ENCODE data around the gene HPSE2. TPM values are rescaled to one million over a fixed set of nuclear protein-coding genes. Genes with fewer than 3 reads are reported as not detected.

Gene HPSE2
- total and polyA plus RNA-seq, 2 of the 13 experiments (the other 11 are each of a cell fraction or from before 2014, with no cell fraction given), result 0.01 TPM; not detected in 1

DNA sequence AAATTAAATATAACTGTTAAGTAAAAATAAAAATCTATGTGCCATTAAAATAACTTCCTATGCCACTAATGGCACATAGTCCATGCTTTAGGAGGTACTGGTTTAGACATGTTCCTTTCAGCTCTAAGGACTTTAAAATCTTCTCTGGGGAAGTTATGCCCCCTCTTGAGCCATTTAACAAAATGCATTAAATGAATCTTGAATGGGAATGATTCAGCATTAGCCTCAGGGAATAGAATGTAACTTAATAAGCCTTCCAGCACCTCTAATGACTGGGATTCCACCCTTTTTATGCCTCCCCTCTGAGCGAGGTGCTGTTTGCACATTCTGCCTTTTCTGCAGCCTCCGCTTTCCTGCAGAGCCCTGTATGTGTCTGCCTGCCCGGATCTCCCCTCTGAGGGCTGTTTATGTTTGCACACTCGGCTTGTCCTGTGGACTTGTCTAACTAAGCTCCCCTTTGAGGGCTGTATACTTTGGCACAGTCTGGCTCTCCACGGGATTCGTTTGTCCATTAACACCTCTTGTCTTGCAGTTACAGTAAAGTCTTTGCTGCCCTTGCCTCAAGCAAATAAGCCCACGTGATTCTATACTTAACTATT, 680.5 kb downstream of the HPSE2 start:
- intact Hi-C loops (cut with micrococcal nuclease; ENCODE audit: unreplicated experiment), result no loop called here
- 6% methylated on average over 7 of the region's 7 CpGs for WGBS (ENCODE audit: low lambda C conversion rate)
- H3K4me3 ChIP-seq (replicated peaks in 1 of 3; ENCODE audit: insufficient read depth in 1 of 3, low read depth in 2 of 3, low read length in 3 of 3), result no peak overlapping the region
- FAIRE-seq, result no peak
- no TSS peak for BruUV-seq (replicated peaks)
- no peaks in the 10 kb centered on the region for H3K79me2 ChIP-seq (ENCODE audit: insufficient read depth, low read length)
- peak; percentile 68 for ATAC-seq
- no peaks in the 10 kb centered on the region for H4K20me1 ChIP-seq (ENCODE audit: insufficient read depth, low read length)
- in situ Hi-C loops (cut with HindIII; ENCODE audit: extremely low pct_ligation_motif_present, low pct_unique_long_range_greater_than_20kb), result no loop called here
- H3K9me3 ChIP-seq (ENCODE audit: low read length), result no peaks in the 10 kb centered on the region
- no peak overlapping the region for H3K4me2 ChIP-seq (ENCODE audit: low read depth, low read length)
- H3K27ac ChIP-seq (ENCODE audit: extremely low read length, insufficient read depth, low read length), result no peak overlapping the region
- DNase-seq (ENCODE audit: low spot score), result no peak
- H2AFZ ChIP-seq (ENCODE audit: low read length), result no peak overlapping the region
- H3K36me3 ChIP-seq (replicated peaks in 1 of 2; ENCODE audit: control insufficient read depth in 1 of 2, insufficient read depth in 2 of 2, low read length in 2 of 2), result no peaks in the 10 kb centered on the region
- H3K4me1 ChIP-seq (ENCODE audit: insufficient read depth, low read length), result no peaks in the 10 kb centered on the region
- no peak overlapping the region for H3K9ac ChIP-seq (ENCODE audit: insufficient read depth, low read depth, low read length)
- ChIA-PET POLR2A (no interaction called here), CTCF (ENCODE audit: low intra/inter-chr PET ratio, low total read pairs) (no interaction called here)
- no peaks in the 10 kb centered on the region; a peak in 1 of 5 replicates for H3K27me3 ChIP-seq (ENCODE audit: control insufficient read depth in 1 of 2, insufficient read depth in 2 of 2, low read length in 2 of 2)
- TF ChIP-seq ZNF713 (CRISPR knock-in tag; IDR thresholded peaks at IDR 0.05) (no peak), HMGA1 (CRISPR knock-in tag; conservative IDR thresholded peaks at IDR 0.05) (no peak), ZNF569 (CRISPR knock-in tag; IDR thresholded peaks at IDR 0.05; ENCODE audit: borderline replicate concordance) (no peak), TGIF2 (CRISPR knock-in tag; IDR thresholded peaks at IDR 0.05) (no peak), ZNF530 (CRISPR knock-in tag; IDR thresholded peaks at IDR 0.05; ENCODE audit: low read depth) (no peak), AGO1 (IDR thresholded peaks at IDR 0.05; ENCODE audit: low read depth, low read length, poor library complexity, severe bottlenecking) (no peak), YY1 (IDR thresholded peaks at IDR 0.05; ENCODE audit: insufficient read depth, insufficient replicate concordance, low read depth, low read length) (no peak), SRSF4 (IDR thresholded peaks at IDR 0.05; ENCODE audit: low read depth, low read length, poor library complexity, severe bottlenecking) (no peak), ZNF510 (CRISPR knock-in tag; IDR thresholded peaks at IDR 0.05; ENCODE audit: low read depth) (no peak), ZNF572 (CRISPR knock-in tag; IDR thresholded peaks at IDR 0.05) (no peak), ZNF260 (CRISPR knock-in tag; IDR thresholded peaks at IDR 0.05; ENCODE audit: borderline replicate concordance, low read depth) (no peak)
- TF ChIP-seq, protein P1, sequence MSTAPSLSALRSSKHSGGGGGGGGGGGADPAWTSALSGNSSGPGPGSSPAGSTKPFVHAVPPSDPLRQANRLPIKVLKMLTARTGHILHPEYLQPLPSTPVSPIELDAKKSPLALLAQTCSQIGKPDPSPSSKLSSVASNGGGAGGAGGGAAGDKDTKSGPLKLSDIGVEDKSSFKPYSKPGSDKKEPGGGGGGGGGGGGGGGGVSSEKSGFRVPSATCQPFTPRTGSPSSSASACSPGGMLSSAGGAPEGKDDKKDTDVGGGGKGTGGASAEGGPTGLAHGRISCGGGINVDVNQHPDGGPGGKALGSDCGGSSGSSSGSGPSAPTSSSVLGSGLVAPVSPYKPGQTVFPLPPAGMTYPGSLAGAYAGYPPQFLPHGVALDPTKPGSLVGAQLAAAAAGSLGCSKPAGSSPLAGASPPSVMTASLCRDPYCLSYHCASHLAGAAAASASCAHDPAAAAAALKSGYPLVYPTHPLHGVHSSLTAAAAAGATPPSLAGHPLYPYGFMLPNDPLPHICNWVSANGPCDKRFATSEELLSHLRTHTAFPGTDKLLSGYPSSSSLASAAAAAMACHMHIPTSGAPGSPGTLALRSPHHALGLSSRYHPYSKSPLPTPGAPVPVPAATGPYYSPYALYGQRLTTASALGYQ (CRISPR knock-in tag; IDR thresholded peaks at IDR 0.05), result no peak
- TF ChIP-seq, protein P2, sequence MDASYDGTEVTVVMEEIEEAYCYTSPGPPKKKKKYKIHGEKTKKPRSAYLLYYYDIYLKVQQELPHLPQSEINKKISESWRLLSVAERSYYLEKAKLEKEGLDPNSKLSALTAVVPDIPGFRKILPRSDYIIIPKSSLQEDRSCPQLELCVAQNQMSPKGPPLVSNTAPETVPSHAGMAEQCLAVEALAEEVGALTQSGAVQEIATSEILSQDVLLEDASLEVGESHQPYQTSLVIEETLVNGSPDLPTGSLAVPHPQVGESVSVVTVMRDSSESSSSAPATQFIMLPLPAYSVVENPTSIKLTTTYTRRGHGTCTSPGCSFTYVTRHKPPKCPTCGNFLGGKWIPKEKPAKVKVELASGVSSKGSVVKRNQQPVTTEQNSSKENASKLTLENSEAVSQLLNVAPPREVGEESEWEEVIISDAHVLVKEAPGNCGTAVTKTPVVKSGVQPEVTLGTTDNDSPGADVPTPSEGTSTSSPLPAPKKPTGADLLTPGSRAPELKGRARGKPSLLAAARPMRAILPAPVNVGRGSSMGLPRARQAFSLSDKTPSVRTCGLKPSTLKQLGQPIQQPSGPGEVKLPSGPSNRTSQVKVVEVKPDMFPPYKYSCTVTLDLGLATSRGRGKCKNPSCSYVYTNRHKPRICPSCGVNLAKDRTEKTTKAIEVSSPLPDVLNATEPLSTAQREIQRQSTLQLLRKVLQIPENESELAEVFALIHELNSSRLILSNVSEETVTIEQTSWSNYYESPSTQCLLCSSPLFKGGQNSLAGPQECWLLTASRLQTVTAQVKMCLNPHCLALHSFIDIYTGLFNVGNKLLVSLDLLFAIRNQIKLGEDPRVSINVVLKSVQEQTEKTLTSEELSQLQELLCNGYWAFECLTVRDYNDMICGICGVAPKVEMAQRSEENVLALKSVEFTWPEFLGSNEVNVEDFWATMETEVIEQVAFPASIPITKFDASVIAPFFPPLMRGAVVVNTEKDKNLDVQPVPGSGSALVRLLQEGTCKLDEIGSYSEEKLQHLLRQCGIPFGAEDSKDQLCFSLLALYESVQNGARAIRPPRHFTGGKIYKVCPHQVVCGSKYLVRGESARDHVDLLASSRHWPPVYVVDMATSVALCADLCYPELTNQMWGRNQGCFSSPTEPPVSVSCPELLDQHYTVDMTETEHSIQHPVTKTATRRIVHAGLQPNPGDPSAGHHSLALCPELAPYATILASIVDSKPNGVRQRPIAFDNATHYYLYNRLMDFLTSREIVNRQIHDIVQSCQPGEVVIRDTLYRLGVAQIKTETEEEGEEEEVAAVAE (CRISPR knock-in tag; IDR thresholded peaks at IDR 0.05; ENCODE audit: borderline replicate concordance), result no peak
- TF ChIP-seq, protein P3, sequence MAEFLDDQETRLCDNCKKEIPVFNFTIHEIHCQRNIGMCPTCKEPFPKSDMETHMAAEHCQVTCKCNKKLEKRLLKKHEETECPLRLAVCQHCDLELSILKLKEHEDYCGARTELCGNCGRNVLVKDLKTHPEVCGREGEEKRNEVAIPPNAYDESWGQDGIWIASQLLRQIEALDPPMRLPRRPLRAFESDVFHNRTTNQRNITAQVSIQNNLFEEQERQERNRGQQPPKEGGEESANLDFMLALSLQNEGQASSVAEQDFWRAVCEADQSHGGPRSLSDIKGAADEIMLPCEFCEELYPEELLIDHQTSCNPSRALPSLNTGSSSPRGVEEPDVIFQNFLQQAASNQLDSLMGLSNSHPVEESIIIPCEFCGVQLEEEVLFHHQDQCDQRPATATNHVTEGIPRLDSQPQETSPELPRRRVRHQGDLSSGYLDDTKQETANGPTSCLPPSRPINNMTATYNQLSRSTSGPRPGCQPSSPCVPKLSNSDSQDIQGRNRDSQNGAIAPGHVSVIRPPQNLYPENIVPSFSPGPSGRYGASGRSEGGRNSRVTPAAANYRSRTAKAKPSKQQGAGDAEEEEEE (CRISPR knock-in tag; IDR thresholded peaks at IDR 0.05; ENCODE audit: borderline replicate concordance), result no peak
